HCT116 (cell line): Measurements from ENCODE around the gene G6PD. TPM values are rescaled to one million over a fixed set of nuclear protein-coding genes. Genes with fewer than 3 reads are reported as not detected.
A peak's percentile ranks its signal among the peaks of the same experiment; 100 is the strongest.

Experiments used
- ATAC-seq: fragments of 200-7000 bp; cut with Tn5 transposase; 2 replicates; pipeline ENCODE4 v1.9.1; 2020; ENCODE audit warnings: mild to moderate bottlenecking, moderate library complexity
- Bru-seq: library from RNA; stranded (reverse); fragments of 400-500 nt; gene quantifications from one replicate; lab custom pipeline; 2021; lab: Mats Ljungman, UMichigan
- BruChase-seq, 2 experiments: library from RNA; stranded (reverse); fragments of 400-500 nt; gene quantifications; one replicate each; lab custom pipeline; 2021; lab: Mats Ljungman, UMichigan
- BruUV-seq: library from RNA; stranded (reverse); fragments of 400-500 nt; replicated peaks from 2 replicates; lab custom pipeline; 2021; lab: Mats Ljungman, UMichigan
- CTCF ChIA-PET: fragments of 300-600 bp; sonication (Branson Sonifier 250); formaldehyde crosslinking; loops from one replicate; lab custom pipeline; 2021; ENCODE audit warnings: antibody characterized with exemption; lab: Charles Lee
- POLR2A ChIA-PET: fragments of 300-600, 350-600 bp; sonication (Branson Sonifier 250); formaldehyde crosslinking; loops from one replicate; lab custom pipeline; 2021; ENCODE audit warnings: antibody characterized with exemption; lab: Charles Lee
- RAD21 ChIA-PET, 2 experiments: fragments of 300-600 bp; sonication (Branson Sonifier 250); formaldehyde crosslinking; loops; one replicate each; lab custom pipeline; 2023; ENCODE audit warnings: low total read pairs in 2 of 2; ENCODE audit not compliant: uncharacterized antibody in 2 of 2, unreplicated experiment in 2 of 2, low non-redundant PET in 1 of 2; lab: Charles Lee
- DNase-seq: peaks from one replicate; pipeline ENCODE4 v3.0.0-alpha.2; 2010; ENCODE audit warnings: low read depth, low spot score
- H2AFZ ChIP-seq: fragments of 200-600 bp; shearing (Covaris generic), sonication (generic); 2 replicates; pipeline ENCODE4 v1.6.1; 2017; ENCODE audit warnings: low read depth, mixed run types, mixed read lengths, antibody characterized with exemption, low read length; ENCODE audit not compliant: poor library complexity, severe bottlenecking
- H3K27ac ChIP-seq: 2 replicates; pipeline ENCODE4 v1.5.1; 2012; ENCODE audit warnings: low read depth, low read length
- H3K27me3 ChIP-seq: fragments of 200-600 bp; sonication (generic); 2 replicates; pipeline ENCODE4 v1.6.1; 2016; ENCODE audit warnings: mixed run types, low read length, mixed read lengths; ENCODE audit not compliant: insufficient read depth
- H3K36me3 ChIP-seq, 2 experiments: fragments of 200-500 bp in 1 of 2; fragments of 200-600 bp in 1 of 2; sonication (Bioruptor generic) in 1 of 2; sonication (generic) in 1 of 2; 2 replicates each; pipeline versions ENCODE4 v1.5.1 to v1.6.1; 2014 to 2016; ENCODE audit warnings: low read length in 2 of 2, inconsistent platforms in 1 of 2, mixed read lengths in 1 of 2, mixed run types in 1 of 2; ENCODE audit not compliant: insufficient read depth in 2 of 2, control insufficient read depth in 1 of 2
- H3K4me1 ChIP-seq, 2 experiments: fragments of 200-600 bp in 1 of 2; sonication (generic) in 1 of 2; 2 replicates each; pipeline versions ENCODE4 v1.5.1 to v1.6.1; 2012 to 2017; ENCODE audit warnings: low read length in 2 of 2, inconsistent platforms in 1 of 2, mild to moderate bottlenecking in 1 of 2, mixed read lengths in 1 of 2, mixed run types in 1 of 2, moderate library complexity in 1 of 2; ENCODE audit not compliant: insufficient read depth in 2 of 2, control insufficient read depth in 1 of 2
- H3K4me2 ChIP-seq: fragments of 200-600 bp; sonication (generic); 2 replicates; pipeline ENCODE4 v1.6.1; 2017; ENCODE audit warnings: mixed run types, low read length, mixed read lengths
- H3K4me3 ChIP-seq, 2 experiments: fragments of 200-600 bp in 1 of 2; sonication (generic) in 1 of 2; replicated peaks in 1 of 2; 2 replicates each; pipeline ENCODE4 v1.5.1; 2011 to 2016; ENCODE audit warnings: low read length in 2 of 2, control low read depth in 1 of 2, low read depth in 1 of 2, mild to moderate bottlenecking in 1 of 2, mixed read lengths in 1 of 2, mixed run types in 1 of 2
- H3K79me2 ChIP-seq: fragments of 200-600 bp; sonication (generic); 2 replicates; pipeline ENCODE4 v1.6.1; 2017; ENCODE audit warnings: mild to moderate bottlenecking, mixed run types, low read length, moderate library complexity, mixed read lengths; ENCODE audit not compliant: insufficient read depth
- H3K9ac ChIP-seq: fragments of 200-600 bp; sonication (generic); 2 replicates; pipeline ENCODE4 v1.6.1; 2016; ENCODE audit warnings: low read length, mixed read lengths
- H3K9me2 ChIP-seq: fragments of 200-600 bp; sonication (generic), shearing (Covaris generic); 2 replicates; pipeline ENCODE4 v1.6.1; 2017; ENCODE audit warnings: mixed run types, mild to moderate bottlenecking, moderate library complexity; ENCODE audit not compliant: insufficient read depth
- H3K9me3 ChIP-seq, 2 experiments: fragments of 200-500 bp in 1 of 2; fragments of 200-600 bp in 1 of 2; sonication (Bioruptor generic) in 1 of 2; sonication (generic) in 1 of 2; 2 replicates each; pipeline ENCODE4 v1.6.1; 2014 to 2017; ENCODE audit warnings: low read length in 2 of 2, mixed read lengths in 2 of 2, inconsistent platforms in 1 of 2, low read depth in 1 of 2, mild to moderate bottlenecking in 1 of 2, mixed run types in 1 of 2, moderate library complexity in 1 of 2; ENCODE audit not compliant: control insufficient read depth in 1 of 2, insufficient read depth in 1 of 2
- H4K20me1 ChIP-seq: fragments of 200-600 bp; sonication (generic), shearing (Covaris generic); 2 replicates; pipeline ENCODE4 v1.6.1; 2017; ENCODE audit warnings: mixed run types, mild to moderate bottlenecking, moderate library complexity; ENCODE audit not compliant: insufficient read depth
- EGR1 ChIP-seq: IDR thresholded peaks from 2 replicates; pipeline ENCODE4 v1.6.1; 2012; ENCODE audit warnings: low read depth
- POLR2A ChIP-seq: IDR thresholded peaks from 2 replicates; pipeline ENCODE4 v1.7.0; 2011; ENCODE audit warnings: borderline replicate concordance; ENCODE audit not compliant: insufficient read depth, insufficient read length; ENCODE audit errors: extremely low read depth
- POLR2AphosphoS5 ChIP-seq: IDR thresholded peaks from 2 replicates; pipeline ENCODE4 v1.6.1; 2011; ENCODE audit warnings: mild to moderate bottlenecking, low read depth, low read length, moderate library complexity
- SRF ChIP-seq: IDR thresholded peaks from 2 replicates; pipeline ENCODE4 v1.6.1; 2012; ENCODE audit warnings: low read depth
- TCF7L2 ChIP-seq: IDR thresholded peaks from 2 replicates; pipeline ENCODE4 v1.7.0; 2011; ENCODE audit warnings: borderline replicate concordance, inconsistent platforms; ENCODE audit not compliant: insufficient read depth, insufficient read length; ENCODE audit errors: extremely low read depth
- intact Hi-C: fragments of 100-400 bp; cut with micrococcal nuclease; formaldehyde crosslinking; loops from 2 replicates; pipeline ENCODE4 v1.10.0; 2022
- long read RNA-seq: library from polyadenylated mRNA; unstranded; transcript quantifications from one replicate; pipeline ENCODE4 v2.0.0, GENCODE V29; 2021; ENCODE audit not compliant: unreplicated experiment
- polyA plus RNA-seq: library from polyadenylated mRNA; unstranded; fragments of >200 nt; gene quantifications from 2 replicates; pipeline ENCODE4 v1.2.1, GENCODE V29; 2012; ENCODE audit warnings: missing spikeins
- total RNA-seq: library from RNA; stranded (reverse); gene quantifications from one replicate; pipeline ENCODE4 v1.2.1, GENCODE V29; 2021; ENCODE audit not compliant: unreplicated experiment

Gene G6PD
- total RNA-seq: 109 TPM
- 83.6 and 84.2 TPM in 2 replicates for polyA plus RNA-seq
- Bru-seq, nascent RNA: percentile 58 among the genes with signal in this experiment
- percentile 67 among the genes with signal in this experiment for BruChase-seq, experiment 1, labeled RNA remaining after a 6-hour chase
- percentile 56 among the genes with signal in this experiment for BruChase-seq, experiment 2, labeled RNA remaining after a 2-hour chase
- long read RNA-seq, transcript G6PD-211 (13 exons, 2,632 nt): major isoform, 16 of 39 reads
- long read RNA-seq, partial matches to known transcripts: 15 of 39 reads
- long read RNA-seq, other reads (novel, unspliced or antisense): 8 of 39 reads

- intact Hi-C loops: no loop called here
- Histone ChIP-seq H3K4me1 (peaks cover 20 to 26% of the 10 kb centered on the region in 2 experiments), H3K4me3 (peak within 1 kb of the TSS; percentile 83 to 96), H3K79me2 (peaks cover 50% of the 10 kb centered on the region), H3K36me3 (0 out of 4 replicates have a peak, but pooled peaks cover 0 to 4% of the 10 kb centered on the region in 2 experiments), H4K20me1 (no peaks in the 10 kb centered on the region), H3K9ac (peak within 1 kb of the TSS; percentile 92), H3K4me2 (peak within 1 kb of the TSS; percentile 90), H3K27me3 (no peaks in the 10 kb centered on the region), H2AFZ (no peak within 1 kb of the TSS), H3K27ac (peak within 1 kb of the TSS; percentile 74), H3K9me3 (no peaks in the 10 kb centered on the region), H3K9me2 (no peaks in the 10 kb centered on the region)
- TF ChIP-seq SRF (no peak), TCF7L2 (no peak), POLR2A (peak; percentile 40), EGR1 (no peak), POLR2AphosphoS5 (peak; percentile 71)
- DNase-seq: peak; percentile 6
- BruUV-seq: no TSS peak
- RAD21 ChIA-PET: no interaction called here
- CTCF ChIA-PET: no interaction called here
- POLR2A ChIA-PET: interaction anchor here (1.5 kb wide), 1 partner anchor 173 kb away, joined by 5 read pairs; no protein-coding TSS in a partner anchor
- ATAC-seq: peak; percentile 78
Measured at GRCh38 chrX:154546354-154547244, at the start of gene G6PD. TSS of gene G6PD (minus strand) at chrX:154546846. CDS start at chrX:154546155, 691 bp downstream.
